ENCODE results near the gene AK8.

GRCh38 chr9:132797861-132798659 lies 80.0 kb downstream of the AK8 start:
- TF ChIP-seq CTCF (IDR thresholded peaks at IDR 0.05), result no peak
- no peak for TF ChIP-seq POLR2A (IDR thresholded peaks at IDR 0.05)
